ENCODE measurements around the gene EML3. TPM values are rescaled to one million over a fixed set of nuclear protein-coding genes. Genes with fewer than 3 reads are reported as not detected.

The EML3 gene
- total and polyA plus RNA-seq, 11 donors, result 8.8 to 40.9 (median 15.3) TPM

- Histone ChIP-seq H3K4me1 (peaks cover 4 to 41% (median 32%) of the 10 kb centered on the region in 12 donors), H3K9me3 (no peaks in the 10 kb centered on the region), H3K27me3 (no peaks in the 10 kb centered on the region), H3K36me3 (peaks cover 0 to 62% (median 40%) of the 10 kb centered on the region in 9 donors), H3K4me3 (peak overlapping the region; percentile 81 to 100 (median 90)), H3K27ac (peak overlapping the region; percentile 91 to 100 (median 98))
- ATAC-seq (no peak), DNase-seq (peak in 1 of 5 donors; percentile 39)
- TF ChIP-seq CTCF (IDR thresholded peaks at IDR 0.05) (no peak), POLR2A (IDR thresholded peaks at IDR 0.05) (no peak)
- intact Hi-C loops (cut with DNase I), result loop anchor here in 1 of 10 donors (5.0 kb wide), 1 partner anchor 77 kb away; the partner anchor contains the start of gene UBXN1
- WGBS, 4 donors, result 2 to 4% (median 3%) methylated on average over 21 to 26 of the region's 26 CpGs
Observed at GRCh38 chr11:62600367-62601121, 12.0 kb downstream of the EML3 start.

GRCh38 chr11:62599901-62600300 is 12.7 kb downstream of the EML3 start:
- Histone ChIP-seq H3K9me3 (no peaks in the 10 kb centered on the region), H3K4me3 (peak overlapping the region in 11 of 12 donors; percentile 11 to 100 (median 90)), H3K27ac (peak overlapping the region in 11 of 12 donors; percentile 55 to 100 (median 98)), H3K4me1 (peaks cover 4 to 41% (median 32%) of the 10 kb centered on the region in 12 donors), H3K27me3 (no peaks in the 10 kb centered on the region), H3K36me3 (peaks cover 0 to 62% (median 40%) of the 10 kb centered on the region in 9 donors)
- no peak for TF ChIP-seq POLR2A (IDR thresholded peaks at IDR 0.05)
- TF ChIP-seq CTCF (IDR thresholded peaks at IDR 0.05), result no peak
- 37 to 42% (median 39%) methylated on average over 5 of the region's 5 CpGs for WGBS, 4 donors
- intact Hi-C loops (cut with DNase I), result loop anchor here in 3 of 10 donors (2.0 to 10.0 kb wide), 3 partner anchors 53 to 95 kb away; partner anchors contain the start of genes AHNAK (in 1 of the 3) and UBXN1 (in 1 of the 3)
- DNase-seq (peak in 1 of 5 donors; percentile 9), ATAC-seq (no peak)

DNA sequence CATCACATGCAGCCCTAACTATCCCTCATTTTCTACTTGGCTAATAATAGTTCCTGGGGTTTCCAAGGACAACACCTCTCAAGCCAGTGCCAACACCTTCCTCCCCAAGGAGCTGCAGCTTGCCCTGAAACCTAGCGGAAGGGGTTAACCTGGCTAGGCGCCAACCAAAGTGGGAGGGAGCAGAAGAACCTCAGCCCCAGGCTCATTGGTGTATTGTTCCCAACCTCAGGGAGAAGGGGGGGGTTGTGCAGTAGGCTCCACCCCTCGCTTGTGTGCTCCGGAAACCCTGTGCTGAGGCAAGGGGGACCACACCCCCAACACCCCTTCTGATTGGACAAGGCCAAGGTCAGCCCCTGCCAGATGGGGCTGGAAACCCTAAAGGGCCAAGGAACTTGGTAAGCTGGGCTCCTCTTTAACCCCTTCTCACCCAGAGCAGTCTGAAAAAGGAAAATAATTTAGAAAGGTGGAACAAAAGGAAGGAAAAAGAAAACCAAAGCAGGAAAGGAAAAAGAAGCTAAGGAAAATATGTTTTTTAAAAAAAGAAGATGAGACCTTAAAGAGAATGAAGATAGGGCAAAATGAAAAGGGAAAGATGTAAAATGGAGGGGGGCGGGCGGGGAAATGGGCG is 13.4 kb downstream of the EML3 start:
- DNase-seq (peak; percentile 93 to 97 (median 97)), ATAC-seq (peak; percentile 67 to 85 (median 82))
- intact Hi-C loops (cut with DNase I), result loop anchor here in 2 of 10 donors (2.0 to 10.0 kb wide), 2 partner anchors 52 to 96 kb away; partner anchors contain the start of gene AHNAK (in 1 of the 2)
- no peak for TF ChIP-seq CTCF (IDR thresholded peaks at IDR 0.05)
- TF ChIP-seq POLR2A (IDR thresholded peaks at IDR 0.05), result no peak
- H3K4me1 ChIP-seq, result peaks cover 4 to 41% (median 32%) of the 10 kb centered on the region in 12 donors
- 33 to 38% (median 37%) methylated on average over 7 of the region's 7 CpGs for WGBS, 4 donors
- H3K4me3 ChIP-seq, result peak overlapping the region in 10 of 12 donors; percentile 11 to 100 (median 90)
- H3K27me3 ChIP-seq, result no peaks in the 10 kb centered on the region
- peak overlapping the region in 11 of 12 donors; percentile 55 to 100 (median 98) for H3K27ac ChIP-seq
- H3K9me3 ChIP-seq, result no peaks in the 10 kb centered on the region
- H3K36me3 ChIP-seq, result peaks cover 0 to 62% (median 44%) of the 10 kb centered on the region in 9 donors

DNA sequence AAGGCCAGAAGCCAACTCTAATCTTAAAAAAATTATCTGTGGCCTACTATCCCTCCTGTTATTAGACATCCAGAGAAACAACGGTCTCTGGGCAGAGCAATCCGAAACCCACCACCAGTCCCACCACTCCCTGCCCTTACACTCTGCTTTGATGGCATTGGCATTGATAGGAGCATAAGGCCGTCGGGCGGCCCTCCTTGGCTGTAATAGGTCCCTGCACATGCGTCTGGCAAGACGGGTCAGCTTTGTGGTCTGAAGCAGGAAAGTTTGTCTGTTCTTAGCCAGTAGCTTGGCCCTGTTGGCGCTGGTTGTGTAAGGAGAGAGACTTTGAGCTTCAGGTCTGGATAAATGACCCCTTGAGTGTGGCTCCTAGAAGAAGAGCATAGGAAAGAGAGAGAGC is 17.5 kb downstream of the EML3 start:
- 80 to 90% (median 87%) methylated on average over 8 of the region's 8 CpGs for WGBS, 4 donors
- Histone ChIP-seq H3K9me3 (no peaks in the 10 kb centered on the region), H3K27me3 (no peaks in the 10 kb centered on the region), H3K4me1 (peaks cover 7 to 50% (median 36%) of the 10 kb centered on the region in 12 donors), H3K4me3 (no peak overlapping the region), H3K27ac (no peak overlapping the region), H3K36me3 (peaks cover 0 to 64% (median 51%) of the 10 kb centered on the region in 9 donors)
- TF ChIP-seq CTCF (IDR thresholded peaks at IDR 0.05) (no peak), POLR2A (IDR thresholded peaks at IDR 0.05) (no peak)
- DNase-seq (peak in 1 of 5 donors; percentile 23), ATAC-seq (no peak)
- intact Hi-C loops (cut with DNase I), result loop anchor here in 1 of 10 donors (10.0 kb wide), 1 partner anchor 100 kb away; no protein-coding TSS in a partner anchor
